Neuronal stem cell (in vitro differentiated cells): ENCODE data around the gene CTR9. TPM values are rescaled to one million over a fixed set of nuclear protein-coding genes. Genes with fewer than 3 reads are reported as not detected.

Source experiments
- DNase-seq: peaks from one replicate; pipeline ENCODE4 v3.0.0-alpha.2; 2013; ENCODE audit warnings: low spot score
- H2AFZ ChIP-seq: one replicate; pipeline ENCODE4 v1.6.1; 2013; ENCODE audit warnings: mild to moderate bottlenecking, low read length, inconsistent platforms
- H2AK5ac ChIP-seq: 2 replicates; pipeline ENCODE4 v1.6.1; 2013; ENCODE audit warnings: low read depth, mild to moderate bottlenecking, inconsistent platforms, low read length, moderate library complexity, mixed read lengths
- H2BK120ac ChIP-seq: 2 replicates; pipeline ENCODE4 v1.6.1; 2013; ENCODE audit warnings: low read depth, mild to moderate bottlenecking, inconsistent platforms, low read length, moderate library complexity, mixed read lengths
- H2BK12ac ChIP-seq: one replicate; pipeline ENCODE4 v1.6.1; 2013; ENCODE audit warnings: low read length, inconsistent platforms
- H2BK15ac ChIP-seq: 2 replicates; pipeline ENCODE4 v1.6.1; 2013; ENCODE audit warnings: mild to moderate bottlenecking, low read length, inconsistent platforms, mixed read lengths
- H2BK5ac ChIP-seq: one replicate; pipeline ENCODE4 v1.6.1; 2013; ENCODE audit warnings: inconsistent platforms, mild to moderate bottlenecking, low read length, moderate library complexity
- H3K14ac ChIP-seq: one replicate; pipeline ENCODE4 v1.6.1; 2013; ENCODE audit warnings: low read length, inconsistent platforms
- H3K18ac ChIP-seq: 2 replicates; pipeline ENCODE4 v1.6.1; 2013; ENCODE audit warnings: low read length, inconsistent platforms
- H3K23ac ChIP-seq: 2 replicates; pipeline ENCODE4 v1.6.1; 2013; ENCODE audit warnings: low read depth, mild to moderate bottlenecking, mixed read lengths, low read length, inconsistent platforms; ENCODE audit not compliant: poor library complexity
- H3K27ac ChIP-seq: replicated peaks from 3 replicates; pipeline ENCODE4 v1.5.1; 2013; ENCODE audit warnings: low read length, inconsistent platforms
- H3K27me3 ChIP-seq, 3 experiments: 2 replicates each; pipeline ENCODE4 v1.6.1; 2013; ENCODE audit warnings: low read length in 3 of 3, mild to moderate bottlenecking in 2 of 3, inconsistent platforms in 1 of 3, low read depth in 1 of 3, mixed read lengths in 1 of 3, moderate library complexity in 1 of 3; ENCODE audit not compliant: control insufficient read depth in 3 of 3, insufficient read depth in 3 of 3
- H3K36me3 ChIP-seq, 2 donors: replicated peaks in 1 of 2; 2 replicates each; pipeline ENCODE4 v1.6.1; 2013; ENCODE audit warnings: low read length in 2 of 2; ENCODE audit not compliant: control insufficient read depth in 2 of 2, insufficient read depth in 2 of 2
- H3K4ac ChIP-seq: 2 replicates; pipeline ENCODE4 v1.6.1; 2013; ENCODE audit warnings: inconsistent platforms, mild to moderate bottlenecking, low read length, moderate library complexity
- H3K4me1 ChIP-seq, 2 donors: 1 replicate in 1 of 2; 2 replicates in 1 of 2; pipeline ENCODE4 v1.6.1; 2013; ENCODE audit warnings: low read length in 2 of 2, low read depth in 1 of 2; ENCODE audit not compliant: control insufficient read depth in 2 of 2, insufficient read depth in 1 of 2
- H3K4me2 ChIP-seq: one replicate; pipeline ENCODE4 v1.6.1; 2013; ENCODE audit warnings: mild to moderate bottlenecking, low read length, inconsistent platforms; ENCODE audit not compliant: insufficient read depth, poor library complexity, severe bottlenecking
- H3K4me3 ChIP-seq, 2 donors: 2 replicates each; pipeline ENCODE4 v1.5.1; 2013; ENCODE audit warnings: low read length in 2 of 2, mild to moderate bottlenecking in 2 of 2, inconsistent platforms in 1 of 2, moderate library complexity in 1 of 2
- H3K79me1 ChIP-seq: one replicate; pipeline ENCODE4 v1.6.1; 2013; ENCODE audit warnings: low read depth, mild to moderate bottlenecking, inconsistent platforms, low read length, moderate library complexity
- H3K9ac ChIP-seq: one replicate; pipeline ENCODE4 v1.6.1; 2013; ENCODE audit warnings: mild to moderate bottlenecking, low read depth, low read length, inconsistent platforms; ENCODE audit not compliant: poor library complexity
- H3K9me3 ChIP-seq, 2 donors: replicated peaks in 1 of 2; 2 replicates each; pipeline versions ENCODE3 to v1.6.1; 2013; ENCODE audit warnings: low read length in 2 of 2, mild to moderate bottlenecking in 2 of 2, inconsistent platforms in 1 of 2, low read depth in 1 of 2, mixed read lengths in 1 of 2, moderate library complexity in 1 of 2; ENCODE audit not compliant: control insufficient read depth in 2 of 2, insufficient read depth in 1 of 2
- H4K8ac ChIP-seq: one replicate; pipeline ENCODE4 v1.6.1; 2013; ENCODE audit warnings: low read depth, mild to moderate bottlenecking, inconsistent platforms, low read length, moderate library complexity
- H4K91ac ChIP-seq: one replicate; pipeline ENCODE4 v1.6.1; 2013; ENCODE audit warnings: low read length, low read depth, mild to moderate bottlenecking, inconsistent platforms; ENCODE audit not compliant: poor library complexity
- whole genome bisulfite sequencing, 2 donors: extraction: QIAGEN DNeasy Blood & Tissue Kit; methylation state at CpG; one replicate each; pipeline ENCODE4 v1.1.7; 2013; ENCODE audit warnings: missing lambda C conversion rate in 2 of 2, mixed read lengths in 1 of 2; ENCODE audit not compliant: insufficient read length in 2 of 2, insufficient replicate concordance in 1 of 2; ENCODE audit errors: extremely low coverage in 2 of 2; 5-methylcytosine and 5-hydroxymethylcytosine counted together
- polyA plus RNA-seq, 2 experiments: library from polyadenylated mRNA; stranded (reverse); fragments of 200-250 nt; gene quantifications; one replicate each; pipeline ENCODE4 v1.2.3, GENCODE V29; 2013

Gene CTR9
- 17.0 TPM for polyA plus RNA-seq (2013, experiment 1 of 2)
- 16.6 TPM for polyA plus RNA-seq (2013, experiment 2 of 2)

DNA sequence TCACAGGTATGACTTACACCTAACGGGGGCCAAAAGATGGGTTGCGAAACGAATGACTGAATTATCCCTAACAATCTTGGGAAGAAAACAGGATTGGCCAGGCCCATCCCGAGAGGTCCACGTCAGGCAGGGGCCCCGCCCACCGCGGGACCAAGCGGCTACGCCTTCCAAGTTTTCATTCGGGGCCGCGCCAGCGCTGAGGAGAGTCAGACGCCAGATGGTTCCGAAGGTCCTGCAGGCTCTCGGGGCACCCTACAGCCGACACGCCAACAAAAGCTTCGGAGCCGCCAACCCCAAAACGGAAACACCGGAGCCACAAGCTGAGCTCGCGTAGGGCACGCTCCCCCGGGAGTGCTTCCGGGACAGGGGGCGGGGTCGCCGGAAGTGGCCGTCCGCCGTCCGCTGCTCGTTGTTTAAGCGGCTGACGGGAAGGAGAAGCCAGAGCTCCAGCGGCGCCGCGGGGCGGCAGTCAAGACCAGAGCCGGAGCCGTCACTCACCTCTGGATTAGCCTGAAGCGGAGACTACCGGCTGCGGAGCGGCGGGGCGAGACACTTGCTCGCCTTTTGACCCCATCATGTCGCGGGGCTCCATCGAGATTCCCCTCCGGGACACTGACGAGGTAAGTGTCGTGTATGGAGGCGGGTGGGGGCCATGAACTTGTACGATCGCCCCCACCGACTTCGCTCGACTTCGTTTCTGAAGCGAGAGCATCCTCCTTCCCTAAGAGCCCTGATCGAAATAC lies at the start of gene CTR9:
CTR9 (plus strand) TSS at position 409 of the 743 bp plus-strand sequence; CDS start at position 576, 167 bp downstream.
- H3K4me3 ChIP-seq = peak within 1 kb of the TSS; percentile 88 to 93
- peak within 1 kb of the TSS; percentile 83 for H3K4me2 ChIP-seq
- no CpG with 5 or more reads among the region's 67 CpGs for whole genome bisulfite sequencing, 2 donors
- peaks cover 0 to 2% of the 10 kb centered on the region in 2 donors for H3K36me3 ChIP-seq
- peak within 1 kb of the TSS; percentile 65 for H4K8ac ChIP-seq
- peak within 1 kb of the TSS; percentile 61 for H2AK5ac ChIP-seq
- peak within 1 kb of the TSS; percentile 90 for H3K9ac ChIP-seq
- peak; percentile 85 for DNase-seq
- peak within 1 kb of the TSS; percentile 100 for H3K27ac ChIP-seq
- no peaks in the 10 kb centered on the region for H3K79me1 ChIP-seq
- peak within 1 kb of the TSS; percentile 99 for H2AFZ ChIP-seq
- no peak within 1 kb of the TSS for H2BK12ac ChIP-seq
- H2BK120ac ChIP-seq = peak within 1 kb of the TSS; percentile 83
- H4K91ac ChIP-seq = no peak within 1 kb of the TSS
- H3K18ac ChIP-seq = peak within 1 kb of the TSS; percentile 94
- H2BK15ac ChIP-seq = no peak within 1 kb of the TSS
- no peaks in the 10 kb centered on the region for H3K4me1 ChIP-seq
- H3K4ac ChIP-seq = no peak within 1 kb of the TSS
- H3K9me3 ChIP-seq = no peaks in the 10 kb centered on the region
- H3K23ac ChIP-seq = peak within 1 kb of the TSS; percentile 80
- peak within 1 kb of the TSS; percentile 90 for H2BK5ac ChIP-seq
- no peak within 1 kb of the TSS for H3K14ac ChIP-seq
- no peaks in the 10 kb centered on the region for H3K27me3 ChIP-seq

GRCh38 chr11:10701982-10702381 lies 49.1 kb upstream of the CTR9 start:
- no peak overlapping the region for H3K4me2 ChIP-seq
- H3K27ac ChIP-seq = no peak overlapping the region
- no peaks in the 10 kb centered on the region for H3K79me1 ChIP-seq
- H3K18ac ChIP-seq = no peak overlapping the region
- no peak overlapping the region for H4K91ac ChIP-seq
- no peak for DNase-seq
- no peak overlapping the region for H2BK12ac ChIP-seq
- H3K4me3 ChIP-seq = no peak overlapping the region
- H3K23ac ChIP-seq = no peak overlapping the region
- no peaks in the 10 kb centered on the region for H3K36me3 ChIP-seq
- no peak overlapping the region for H3K14ac ChIP-seq
- WGBS, 2 donors = no CpG with 5 or more reads among the region's 3 CpGs
- H2BK5ac ChIP-seq = no peak overlapping the region
- no peak overlapping the region for H2AFZ ChIP-seq
- no peak overlapping the region for H2AK5ac ChIP-seq
- H3K9me3 ChIP-seq = peaks cover 0 to 2% of the 10 kb centered on the region in 2 donors
- H3K4me1 ChIP-seq = no peaks in the 10 kb centered on the region
- H3K9ac ChIP-seq = no peak overlapping the region
- no peak overlapping the region for H4K8ac ChIP-seq
- H2BK15ac ChIP-seq = no peak overlapping the region
- H2BK120ac ChIP-seq = no peak overlapping the region
- H3K4ac ChIP-seq = no peak overlapping the region
- no peaks in the 10 kb centered on the region for H3K27me3 ChIP-seq

DNA sequence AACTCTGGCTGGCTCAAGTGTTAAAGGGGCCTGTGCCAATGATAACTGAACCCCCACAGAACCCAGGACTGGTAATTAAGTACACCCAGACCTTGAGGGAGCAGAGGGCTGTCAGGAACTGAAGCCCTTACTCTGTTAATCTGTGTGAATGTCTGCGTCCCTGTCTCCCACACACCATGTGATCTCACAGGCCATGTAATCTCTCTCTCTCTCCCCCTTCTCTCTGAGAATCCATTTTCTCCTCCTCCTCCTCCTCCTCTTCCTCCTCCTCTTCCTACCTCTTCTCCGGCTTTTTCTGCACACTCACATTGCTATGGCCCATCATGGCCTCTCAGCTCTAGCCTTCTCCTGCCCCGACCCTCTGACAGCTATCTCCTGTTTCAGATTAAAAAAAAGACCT lies 42.9 kb upstream of the CTR9 start:
- Histone ChIP-seq H4K91ac (no peak overlapping the region), H2BK5ac (no peak overlapping the region), H3K4me3 (no peak overlapping the region), H2BK12ac (no peak overlapping the region), H3K9me3 (no peaks in the 10 kb centered on the region), H3K18ac (no peak overlapping the region), H3K23ac (no peak overlapping the region), H3K14ac (no peak overlapping the region), H3K27me3 (peaks cover 0 to 5% (median 0%) of the 10 kb centered on the region in 3 experiments), H3K4me2 (no peak overlapping the region), H2BK120ac (no peak overlapping the region), H2AK5ac (no peak overlapping the region), H3K79me1 (no peaks in the 10 kb centered on the region), H3K4me1 (no peaks in the 10 kb centered on the region), H3K36me3 (no peaks in the 10 kb centered on the region), H2BK15ac (no peak overlapping the region), H3K9ac (no peak overlapping the region), H3K4ac (no peak overlapping the region), H4K8ac (no peak overlapping the region), H2AFZ (no peak overlapping the region), H3K27ac (no peak overlapping the region)
- DNase-seq = no peak
- no CpG with 5 or more reads among the region's 3 CpGs for WGBS, 2 donors

GRCh38 chr11:10709299-10710086 lies 41.6 kb upstream of the CTR9 start:
- Histone ChIP-seq H3K4me3 (no peak overlapping the region), H3K79me1 (no peaks in the 10 kb centered on the region), H3K27me3 (peaks cover 0 to 5% (median 0%) of the 10 kb centered on the region in 3 experiments), H3K9ac (no peak overlapping the region), H2BK5ac (no peak overlapping the region), H2BK15ac (no peak overlapping the region), H3K27ac (no peak overlapping the region), H3K18ac (no peak overlapping the region), H2BK120ac (no peak overlapping the region), H3K4me1 (no peaks in the 10 kb centered on the region), H3K4me2 (no peak overlapping the region), H3K4ac (no peak overlapping the region), H3K23ac (no peak overlapping the region), H3K14ac (no peak overlapping the region), H2AFZ (no peak overlapping the region), H2BK12ac (no peak overlapping the region), H3K36me3 (no peaks in the 10 kb centered on the region), H4K8ac (no peak overlapping the region), H3K9me3 (no peaks in the 10 kb centered on the region), H4K91ac (no peak overlapping the region), H2AK5ac (no peak overlapping the region)
- no peak for DNase-seq
- no CpG with 5 or more reads among the region's 5 CpGs for WGBS, 2 donors
